ENCODE data around the gene SAA1.
"Not testable (repeated sequence)": the region's sequence is repeated elsewhere in the genome, so short reads cannot be mapped to it uniquely, and the experiment has no call there.

DNA sequence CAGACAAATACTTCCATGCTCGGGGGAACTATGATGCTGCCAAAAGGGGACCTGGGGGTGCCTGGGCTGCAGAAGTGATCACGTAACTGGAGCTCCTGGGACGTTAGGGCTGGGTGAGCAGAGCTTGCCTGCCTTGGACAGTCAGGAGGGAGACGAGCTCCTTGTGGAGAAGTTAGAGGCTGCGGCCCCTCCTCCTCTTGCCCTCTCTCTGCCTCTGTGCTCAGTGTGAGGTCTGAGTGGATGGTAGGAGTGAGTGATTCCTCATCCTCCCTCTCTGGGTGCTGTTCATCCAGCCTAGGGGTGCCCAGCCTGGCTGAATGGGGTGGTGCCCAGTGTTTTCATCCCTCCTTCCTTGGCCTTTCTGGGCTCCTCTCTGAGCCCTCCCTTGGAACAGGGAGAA lies 3.2 kb downstream of the SAA1 start:
- TF ChIP-seq, protein P1, sequence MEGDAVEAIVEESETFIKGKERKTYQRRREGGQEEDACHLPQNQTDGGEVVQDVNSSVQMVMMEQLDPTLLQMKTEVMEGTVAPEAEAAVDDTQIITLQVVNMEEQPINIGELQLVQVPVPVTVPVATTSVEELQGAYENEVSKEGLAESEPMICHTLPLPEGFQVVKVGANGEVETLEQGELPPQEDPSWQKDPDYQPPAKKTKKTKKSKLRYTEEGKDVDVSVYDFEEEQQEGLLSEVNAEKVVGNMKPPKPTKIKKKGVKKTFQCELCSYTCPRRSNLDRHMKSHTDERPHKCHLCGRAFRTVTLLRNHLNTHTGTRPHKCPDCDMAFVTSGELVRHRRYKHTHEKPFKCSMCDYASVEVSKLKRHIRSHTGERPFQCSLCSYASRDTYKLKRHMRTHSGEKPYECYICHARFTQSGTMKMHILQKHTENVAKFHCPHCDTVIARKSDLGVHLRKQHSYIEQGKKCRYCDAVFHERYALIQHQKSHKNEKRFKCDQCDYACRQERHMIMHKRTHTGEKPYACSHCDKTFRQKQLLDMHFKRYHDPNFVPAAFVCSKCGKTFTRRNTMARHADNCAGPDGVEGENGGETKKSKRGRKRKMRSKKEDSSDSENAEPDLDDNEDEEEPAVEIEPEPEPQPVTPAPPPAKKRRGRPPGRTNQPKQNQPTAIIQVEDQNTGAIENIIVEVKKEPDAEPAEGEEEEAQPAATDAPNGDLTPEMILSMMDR (optimal IDR thresholded peaks at IDR 0.05 in 1 of 3, IDR thresholded peaks at IDR 0.05 in 1 of 3, conservative IDR thresholded peaks at IDR 0.05 in 1 of 3; ENCODE audit: extremely low read depth in 1 of 3, insufficient read depth in 2 of 3, low read length in 3 of 3), result not testable (repeated sequence)
- TF ChIP-seq EZH2 (IDR thresholded peaks at IDR 0.05; ENCODE audit: low read length), result not testable (repeated sequence)

Measured in keratinocyte (primary cell).